ENCODE data around the gene TINAGL1. TPM values are rescaled to one million over a fixed set of nuclear protein-coding genes. Genes with fewer than 3 reads are reported as not detected.

The TINAGL1 gene
- total RNA-seq, 1 donor from 2014 or later: not detected

DNA sequence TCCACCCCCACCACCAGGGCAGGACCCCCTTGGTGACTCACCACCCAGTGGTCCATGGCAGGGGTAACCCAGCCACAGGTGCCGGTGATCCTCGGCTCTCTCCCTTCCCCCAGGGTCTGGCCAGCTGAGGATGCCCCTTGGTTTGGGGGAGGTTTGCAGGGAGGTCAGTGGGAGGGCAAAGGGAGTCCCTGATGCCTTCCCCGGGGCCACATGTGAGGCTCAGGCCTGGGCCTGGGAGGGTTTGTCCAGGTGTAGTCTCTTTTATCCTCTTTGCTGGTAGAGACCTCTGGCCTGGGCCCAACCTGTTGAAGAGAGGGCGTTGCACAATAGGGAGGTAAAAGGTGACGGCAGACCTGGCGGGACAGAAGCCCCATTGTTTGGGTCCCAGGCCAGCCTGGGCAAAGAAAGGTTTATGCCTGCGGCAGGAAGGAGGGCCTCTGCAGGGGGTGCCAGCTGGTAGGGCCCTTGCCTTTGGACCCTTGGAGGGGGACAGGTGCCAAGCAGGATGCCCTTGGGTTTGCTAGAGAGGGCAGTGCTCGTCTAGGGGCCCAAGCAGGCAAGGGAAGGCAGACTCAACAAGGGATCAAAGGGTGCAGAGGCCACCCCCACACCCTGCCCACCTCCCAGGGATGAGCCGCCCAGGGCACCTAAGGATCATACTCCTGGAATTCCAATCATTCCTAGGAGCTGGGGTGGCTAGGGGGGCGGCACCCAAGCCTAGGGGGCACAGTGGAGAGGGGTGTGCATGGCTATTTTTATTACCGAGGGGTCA lies 760 bp upstream of the TINAGL1 start:
- Mint-ChIP-seq H3K36me3 (ENCODE audit: low read depth) (no peaks in the 10 kb centered on the region), H3K27ac (no peak overlapping the region), H3K4me1 (peaks cover 4% of the 10 kb centered on the region), H3K27me3 (peaks cover 15% of the 10 kb centered on the region), H3K4me3 (no peak overlapping the region), H3K9me3 (no peaks in the 10 kb centered on the region)
- ChIA-PET CTCF (no interaction called here), POLR2A (no interaction called here)
- no peak for DNase-seq
- TF ChIP-seq, protein P1, sequence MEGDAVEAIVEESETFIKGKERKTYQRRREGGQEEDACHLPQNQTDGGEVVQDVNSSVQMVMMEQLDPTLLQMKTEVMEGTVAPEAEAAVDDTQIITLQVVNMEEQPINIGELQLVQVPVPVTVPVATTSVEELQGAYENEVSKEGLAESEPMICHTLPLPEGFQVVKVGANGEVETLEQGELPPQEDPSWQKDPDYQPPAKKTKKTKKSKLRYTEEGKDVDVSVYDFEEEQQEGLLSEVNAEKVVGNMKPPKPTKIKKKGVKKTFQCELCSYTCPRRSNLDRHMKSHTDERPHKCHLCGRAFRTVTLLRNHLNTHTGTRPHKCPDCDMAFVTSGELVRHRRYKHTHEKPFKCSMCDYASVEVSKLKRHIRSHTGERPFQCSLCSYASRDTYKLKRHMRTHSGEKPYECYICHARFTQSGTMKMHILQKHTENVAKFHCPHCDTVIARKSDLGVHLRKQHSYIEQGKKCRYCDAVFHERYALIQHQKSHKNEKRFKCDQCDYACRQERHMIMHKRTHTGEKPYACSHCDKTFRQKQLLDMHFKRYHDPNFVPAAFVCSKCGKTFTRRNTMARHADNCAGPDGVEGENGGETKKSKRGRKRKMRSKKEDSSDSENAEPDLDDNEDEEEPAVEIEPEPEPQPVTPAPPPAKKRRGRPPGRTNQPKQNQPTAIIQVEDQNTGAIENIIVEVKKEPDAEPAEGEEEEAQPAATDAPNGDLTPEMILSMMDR (IDR thresholded peaks at IDR 0.05): no peak
- intact Hi-C loops (cut with micrococcal nuclease): no loop called here
- ATAC-seq (ENCODE audit: low read depth): no peak

DNA sequence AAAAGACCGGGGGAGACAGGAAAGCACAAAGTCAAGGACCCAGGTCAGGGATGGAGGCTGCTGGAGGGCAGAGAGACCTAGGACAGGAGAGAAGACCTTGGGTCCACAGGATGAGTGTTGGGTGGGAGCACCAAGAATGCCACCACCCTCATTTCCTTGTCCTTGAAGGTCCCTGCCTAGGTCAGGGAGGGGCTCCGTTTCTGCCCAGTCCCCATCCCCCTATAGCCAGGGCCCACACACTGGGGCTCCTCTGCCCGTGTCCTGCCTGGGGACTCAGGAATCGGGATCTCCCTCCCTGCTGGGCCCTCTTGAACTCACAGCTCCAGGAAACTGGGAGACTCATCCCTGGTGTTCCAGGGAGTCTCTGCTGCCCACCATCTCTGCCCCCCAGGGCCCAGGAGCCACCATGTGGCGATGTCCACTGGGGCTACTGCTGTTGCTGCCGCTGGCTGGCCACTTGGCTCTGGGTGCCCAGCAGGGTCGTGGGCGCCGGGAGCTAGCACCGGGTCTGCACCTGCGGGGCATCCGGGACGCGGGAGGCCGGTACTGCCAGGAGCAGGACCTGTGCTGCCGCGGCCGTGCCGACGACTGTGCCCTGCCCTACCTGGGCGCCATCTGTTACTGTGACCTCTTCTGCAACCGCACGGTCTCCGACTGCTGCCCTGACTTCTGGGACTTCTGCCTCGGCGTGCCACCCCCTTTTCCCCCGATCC lies 584 bp downstream of the TINAGL1 start:
- CTCF ChIA-PET: no interaction called here
- Mint-ChIP-seq H3K36me3 (ENCODE audit: low read depth) (no peaks in the 10 kb centered on the region), H3K27me3 (peaks cover 13% of the 10 kb centered on the region), H3K4me1 (no peaks in the 10 kb centered on the region), H3K27ac (no peak overlapping the region), H3K4me3 (no peak overlapping the region), H3K9me3 (no peaks in the 10 kb centered on the region)
- DNase-seq (no peak), ATAC-seq (ENCODE audit: low read depth) (no peak)
- TF ChIP-seq, protein P1 (IDR thresholded peaks at IDR 0.05): no peak
- POLR2A ChIA-PET: no interaction called here
- intact Hi-C loops (cut with micrococcal nuclease): no loop called here

DNA sequence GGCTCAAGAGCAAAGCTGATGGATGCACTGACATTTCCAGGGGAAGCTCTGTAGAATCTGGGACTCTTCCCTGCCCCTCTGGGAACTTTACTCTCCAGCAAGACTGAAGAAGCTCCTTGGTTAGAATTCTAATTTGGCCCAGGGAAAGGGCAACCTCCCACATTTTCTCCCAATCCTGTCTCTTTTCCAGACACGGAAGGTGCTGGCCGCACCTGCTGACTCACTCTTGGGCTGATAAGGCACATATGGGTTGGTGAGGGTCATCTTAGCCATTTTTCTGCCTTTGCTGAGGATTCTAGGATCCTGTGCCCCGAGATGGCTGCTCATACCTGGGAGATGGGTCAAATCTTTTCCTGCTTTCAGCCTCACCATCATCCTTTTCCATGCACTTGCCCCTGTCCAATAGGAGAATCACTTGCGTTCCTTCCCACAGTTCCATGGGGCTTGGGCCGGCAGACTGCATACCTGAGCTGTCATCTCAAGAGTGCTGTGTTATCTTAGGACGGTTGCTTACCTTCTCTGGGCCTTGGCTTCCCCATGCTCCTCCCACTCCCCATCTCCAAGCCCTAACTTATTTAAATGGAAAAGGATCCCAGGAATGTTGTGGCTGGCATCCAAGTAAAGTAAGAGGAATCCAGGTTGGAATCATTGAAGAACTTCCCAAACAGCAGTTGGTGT lies 1.3 kb downstream of the TINAGL1 start:
- Mint-ChIP-seq H3K36me3 (ENCODE audit: low read depth) (no peaks in the 10 kb centered on the region), H3K4me3 (no peak overlapping the region), H3K27ac (no peak overlapping the region), H3K9me3 (no peaks in the 10 kb centered on the region), H3K4me1 (no peaks in the 10 kb centered on the region), H3K27me3 (peaks cover 11% of the 10 kb centered on the region)
- ATAC-seq (ENCODE audit: low read depth) (no peak), DNase-seq (no peak)
- CTCF ChIA-PET: interaction anchor here (1.4 kb wide), 1 partner anchor 13 kb away, joined by 5 read pairs; no protein-coding TSS in a partner anchor
- intact Hi-C loops (cut with micrococcal nuclease): no loop called here
- TF ChIP-seq, protein P1 (IDR thresholded peaks at IDR 0.05): no peak
- POLR2A ChIA-PET: no interaction called here

DNA sequence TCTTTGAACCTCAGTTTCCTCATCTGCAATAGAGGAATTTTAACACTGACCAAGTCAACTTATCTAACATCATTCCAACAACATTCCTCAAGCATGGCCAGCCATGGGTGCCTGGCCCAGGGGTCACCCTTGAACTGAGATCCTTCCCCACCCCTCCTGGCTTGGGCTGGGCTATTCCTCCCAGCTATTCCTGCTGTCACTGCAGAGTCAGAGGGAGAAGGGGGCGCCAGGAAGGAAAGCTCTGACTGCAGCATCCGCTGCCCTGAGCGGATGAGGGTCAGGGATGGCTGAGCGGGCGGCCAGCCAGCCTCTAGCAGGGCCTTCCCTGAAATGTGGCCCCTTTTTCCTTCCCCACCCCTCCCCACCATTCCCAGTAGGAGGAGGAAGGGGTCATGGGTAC lies 3.1 kb downstream of the TINAGL1 start:
- no peaks in the 10 kb centered on the region for H3K36me3 Mint-ChIP-seq (ENCODE audit: low read depth)
- no peak for DNase-seq
- no peak for ATAC-seq (ENCODE audit: low read depth)
- H3K4me1 Mint-ChIP-seq: no peaks in the 10 kb centered on the region
- no peak overlapping the region for H3K27ac Mint-ChIP-seq
- POLR2A ChIA-PET: no interaction called here
- CTCF ChIA-PET: interaction anchor here (0.7 kb wide), 1 partner anchor 135 kb away, joined by 3 read pairs; no protein-coding TSS in a partner anchor
- no peak overlapping the region for H3K4me3 Mint-ChIP-seq
- H3K9me3 Mint-ChIP-seq: no peaks in the 10 kb centered on the region
- H3K27me3 Mint-ChIP-seq: peaks cover 11% of the 10 kb centered on the region
- intact Hi-C loops (cut with micrococcal nuclease): no loop called here
- TF ChIP-seq, protein P1 (IDR thresholded peaks at IDR 0.05): no peak

DNA sequence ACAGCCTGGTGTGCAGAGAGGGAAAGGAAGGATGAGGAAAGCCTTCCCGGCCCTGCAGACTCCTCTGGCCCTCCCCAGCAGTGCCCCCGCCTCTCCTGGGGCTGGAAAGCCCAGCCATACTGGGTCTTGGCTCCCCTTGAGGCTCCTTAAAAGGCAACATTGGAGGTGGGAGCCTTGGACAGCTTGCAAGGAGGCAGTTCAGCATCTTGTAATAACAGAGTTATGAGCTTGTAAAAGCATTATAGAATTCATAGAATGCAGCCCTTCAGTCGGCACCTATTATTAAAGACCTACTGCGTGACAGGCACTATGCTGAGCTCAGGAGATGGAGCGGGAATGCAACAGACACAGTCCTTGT lies 4.2 kb downstream of the TINAGL1 start:
- intact Hi-C loops (cut with micrococcal nuclease): no loop called here
- DNase-seq (no peak), ATAC-seq (ENCODE audit: low read depth) (no peak)
- Mint-ChIP-seq H3K27ac (no peak overlapping the region), H3K9me3 (no peaks in the 10 kb centered on the region), H3K4me1 (no peaks in the 10 kb centered on the region), H3K4me3 (no peak overlapping the region), H3K36me3 (ENCODE audit: low read depth) (no peaks in the 10 kb centered on the region), H3K27me3 (peaks cover 12% of the 10 kb centered on the region)
- TF ChIP-seq, protein P1 (IDR thresholded peaks at IDR 0.05): no peak
- ChIA-PET CTCF (no interaction called here), POLR2A (no interaction called here)

Measured in activated B cell treated with CpG ODN at 0.5 μM for 24 hours (primary cell).